GM12874 (cell line): ENCODE results near the gene FES.

Experiments
- CTCF ChIP-seq: IDR thresholded peaks from 2 replicates; pipeline ENCODE4 v1.5.1; 2011; ENCODE audit warnings: low read depth, mild to moderate bottlenecking, control low read depth, low read length, moderate library complexity; ENCODE audit not compliant: insufficient read depth

FES gene

GRCh38 chr15:90913398-90913944 is 29.2 kb downstream of the FES start:
- no peak for TF ChIP-seq CTCF

GRCh38 chr15:90914305-90915080 is 30.2 kb downstream of the FES start:
- TF ChIP-seq CTCF = no peak

GRCh38 chr15:90915216-90915807 is 31.0 kb downstream of the FES start:
- no peak for TF ChIP-seq CTCF

GRCh38 chr15:90915808-90916440 is 31.6 kb downstream of the FES start:
- no peak for TF ChIP-seq CTCF

GRCh38 chr15:90916461-90916860 is 32.2 kb downstream of the FES start:
- no peak for TF ChIP-seq CTCF

GRCh38 chr15:90917569-90917968 is 33.3 kb downstream of the FES start:
- TF ChIP-seq CTCF = no peak

- TF ChIP-seq CTCF = no peak
These were observed 33.9 kb downstream of the FES start for GRCh38 chr15:90918034-90918788.
